Ishikawa (cell line): ENCODE results near the gene ZNFX1.

Experiments
- CEBPB ChIP-seq: IDR thresholded peaks from 2 replicates; pipeline ENCODE4 v1.6.1; 2012
- CREB1 ChIP-seq: IDR thresholded peaks from 2 replicates; pipeline ENCODE4 v1.6.1; 2012; ENCODE audit warnings: low read depth
- EP300 ChIP-seq: IDR thresholded peaks from 2 replicates; pipeline ENCODE4 v1.6.1; 2012; ENCODE audit warnings: borderline replicate concordance
- FOXM1 ChIP-seq: IDR thresholded peaks from 2 replicates; pipeline ENCODE4 v1.6.1; 2012; ENCODE audit warnings: low read depth, borderline replicate concordance
- REST ChIP-seq: IDR thresholded peaks from 2 replicates; pipeline ENCODE4 v1.6.1; 2012; ENCODE audit warnings: low read depth, mild to moderate bottlenecking

- no peak for TF ChIP-seq EP300
- no peak for TF ChIP-seq FOXM1
- no peak for TF ChIP-seq CREB1
- TF ChIP-seq REST = no peak
- no peak for TF ChIP-seq CEBPB
These were observed 62.6 kb downstream of the ZNFX1 start for GRCh38 chr20:49215232-49215631.
